ENCODE measurements around the gene SCAMP5. TPM values are rescaled to one million over a fixed set of nuclear protein-coding genes. Genes with fewer than 3 reads are reported as not detected.

SCAMP5 gene
- total and polyA plus RNA-seq, 3 experiments from 2014 or later = 0.16 to 1.1 (median 0.74) TPM

- H3K36me3 Mint-ChIP-seq = peaks cover 0 to 19% (median 2%) of the 10 kb centered on the region in 3 donors
- H3K4me3 Mint-ChIP-seq = peak overlapping the region in 5 of 7 donors; percentile 5 to 71 (median 62)
- ChIA-PET CTCF (interaction anchor here (0.8 to 2.4 kb wide), 9 partner anchors 11 to 164 kb away, joined by 3 to 10 read pairs (median 5); partner anchors contain the start of genes C15orf39 and PPCDC), POLR2A (interaction anchor here (0.5 to 2.7 kb wide), 2 partner anchors 158 to 324 kb away, joined by 5 to 8 read pairs; partner anchors contain the start of gene C15orf39)
- DNase-seq = peak; percentile 17 to 79 (median 45)
- Histone ChIP-seq H3K27me3 (ENCODE audit: insufficient read depth, low read length, poor library complexity, severe bottlenecking) (no peaks in the 10 kb centered on the region), H3K36me3 (ENCODE audit: insufficient read depth, low read length) (no peaks in the 10 kb centered on the region), H3K27ac (ENCODE audit: low read depth, low read length) (peak overlapping the region; percentile 49), H3K9me3 (ENCODE audit: low read length) (no peaks in the 10 kb centered on the region), H3K4me3 (ENCODE audit: low read length) (no peak overlapping the region), H3K4me1 (ENCODE audit: insufficient read depth, low read length) (peaks cover 21% of the 10 kb centered on the region)
- no peaks in the 10 kb centered on the region for H3K27me3 Mint-ChIP-seq
- peaks cover 43 to 54% (median 47%) of the 10 kb centered on the region in 3 donors for H3K4me1 Mint-ChIP-seq
- H3K27ac Mint-ChIP-seq = peak overlapping the region; percentile 59 to 97 (median 90)
- H3K9me3 Mint-ChIP-seq = no peaks in the 10 kb centered on the region
These were observed 47.6 kb downstream of the SCAMP5 start for GRCh38 chr15:75042730-75043508.

- DNase-seq = no peak
- Histone ChIP-seq H3K4me1 (ENCODE audit: insufficient read depth, low read length) (peaks cover 21% of the 10 kb centered on the region), H3K27ac (ENCODE audit: low read depth, low read length) (peak overlapping the region; percentile 49), H3K36me3 (ENCODE audit: insufficient read depth, low read length) (no peaks in the 10 kb centered on the region), H3K27me3 (ENCODE audit: insufficient read depth, low read length, poor library complexity, severe bottlenecking) (no peaks in the 10 kb centered on the region), H3K9me3 (ENCODE audit: low read length) (no peaks in the 10 kb centered on the region), H3K4me3 (ENCODE audit: low read length) (no peak overlapping the region)
- Mint-ChIP-seq H3K4me3 (peak overlapping the region in 1 of 7 donors; percentile 12), H3K36me3 (peaks cover 0 to 26% (median 2%) of the 10 kb centered on the region in 3 donors), H3K27me3 (no peaks in the 10 kb centered on the region), H3K4me1 (peaks cover 41 to 50% (median 42%) of the 10 kb centered on the region in 3 donors), H3K27ac (peak overlapping the region in 7 of 8 donors; percentile 59 to 97 (median 90)), H3K9me3 (no peaks in the 10 kb centered on the region)
- CTCF ChIA-PET = interaction anchor here (0.8 to 2.4 kb wide), 10 partner anchors 12 to 164 kb away, joined by 3 to 10 read pairs (median 4); partner anchors contain the start of genes C15orf39 and PPCDC
- POLR2A ChIA-PET = interaction anchor here (0.5 to 2.7 kb wide), 4 partner anchors 33 to 325 kb away, joined by 3 to 8 read pairs (median 5); partner anchors contain the start of gene C15orf39
These were observed 48.3 kb downstream of the SCAMP5 start for GRCh38 chr15:75043509-75044257.

GRCh38 chr15:75044258-75044878, 49.0 kb downstream of the SCAMP5 start:
- Mint-ChIP-seq H3K4me1 (peaks cover 41 to 50% (median 42%) of the 10 kb centered on the region in 3 donors), H3K27me3 (no peaks in the 10 kb centered on the region), H3K36me3 (peaks cover 0 to 32% (median 2%) of the 10 kb centered on the region in 3 donors), H3K9me3 (no peaks in the 10 kb centered on the region), H3K27ac (peak overlapping the region in 7 of 8 donors; percentile 57 to 97 (median 85)), H3K4me3 (peak overlapping the region in 3 of 7 donors; percentile 19 to 61 (median 44))
- ChIA-PET CTCF (interaction anchor here (0.9 to 1.7 kb wide), 4 partner anchors 14 to 163 kb away, joined by 3 to 6 read pairs (median 4); partner anchors contain the start of gene PPCDC), POLR2A (interaction anchor here (0.6 to 2.7 kb wide), 3 partner anchors 33 to 157 kb away, joined by 3 to 8 read pairs (median 5); partner anchors contain the start of gene C15orf39)
- H3K36me3 ChIP-seq (ENCODE audit: insufficient read depth, low read length) = no peaks in the 10 kb centered on the region
- H3K27me3 ChIP-seq (ENCODE audit: insufficient read depth, low read length, poor library complexity, severe bottlenecking) = no peaks in the 10 kb centered on the region
- H3K27ac ChIP-seq (ENCODE audit: low read depth, low read length) = peak overlapping the region; percentile 43
- H3K4me3 ChIP-seq (ENCODE audit: low read length) = no peak overlapping the region
- no peaks in the 10 kb centered on the region for H3K9me3 ChIP-seq (ENCODE audit: low read length)
- H3K4me1 ChIP-seq (ENCODE audit: insufficient read depth, low read length) = peaks cover 21% of the 10 kb centered on the region
- no peak for DNase-seq

GRCh38 chr15:75045332-75046015, 50.1 kb downstream of the SCAMP5 start:
- Histone ChIP-seq H3K9me3 (ENCODE audit: low read length) (no peaks in the 10 kb centered on the region), H3K27ac (ENCODE audit: low read depth, low read length) (no peak overlapping the region), H3K4me3 (ENCODE audit: low read length) (no peak overlapping the region), H3K36me3 (ENCODE audit: insufficient read depth, low read length) (no peaks in the 10 kb centered on the region), H3K27me3 (ENCODE audit: insufficient read depth, low read length, poor library complexity, severe bottlenecking) (no peaks in the 10 kb centered on the region), H3K4me1 (ENCODE audit: insufficient read depth, low read length) (peaks cover 21% of the 10 kb centered on the region)
- H3K27me3 Mint-ChIP-seq = no peaks in the 10 kb centered on the region
- DNase-seq = no peak
- ChIA-PET POLR2A (no interaction called here), CTCF (interaction anchor here (0.9 kb wide), 1 partner anchor 15 kb away, joined by 3 read pairs; no protein-coding TSS in a partner anchor)
- H3K4me1 Mint-ChIP-seq = peaks cover 41 to 50% (median 42%) of the 10 kb centered on the region in 3 donors
- H3K9me3 Mint-ChIP-seq = no peaks in the 10 kb centered on the region
- peak overlapping the region in 7 of 8 donors; percentile 62 to 97 (median 87) for H3K27ac Mint-ChIP-seq
- H3K4me3 Mint-ChIP-seq = peak overlapping the region in 3 of 7 donors; percentile 6 to 61 (median 49)
- H3K36me3 Mint-ChIP-seq = peaks cover 0 to 35% (median 2%) of the 10 kb centered on the region in 3 donors

- no peaks in the 10 kb centered on the region for H3K27me3 ChIP-seq (ENCODE audit: insufficient read depth, low read length, poor library complexity, severe bottlenecking)
- no peak overlapping the region for H3K4me3 Mint-ChIP-seq
- no peaks in the 10 kb centered on the region for H3K9me3 Mint-ChIP-seq
- H3K27me3 Mint-ChIP-seq = no peaks in the 10 kb centered on the region
- CTCF ChIA-PET = interaction anchor here (1.0 kb wide), 1 partner anchor 153 kb away, joined by 3 read pairs; the partner anchor contains the start of gene C15orf39
- H3K27ac Mint-ChIP-seq = no peak overlapping the region
- H3K4me1 Mint-ChIP-seq = peaks cover 27 to 38% (median 34%) of the 10 kb centered on the region in 3 donors
- POLR2A ChIA-PET = no interaction called here
- peak in 1 of 5 donors; percentile 23 for DNase-seq
- no peak overlapping the region for H3K4me3 ChIP-seq (ENCODE audit: low read length)
- H3K27ac ChIP-seq (ENCODE audit: low read depth, low read length) = no peak overlapping the region
- H3K36me3 ChIP-seq (ENCODE audit: insufficient read depth, low read length) = no peaks in the 10 kb centered on the region
- peaks cover 0 to 32% (median 4%) of the 10 kb centered on the region in 3 donors for H3K36me3 Mint-ChIP-seq
- H3K4me1 ChIP-seq (ENCODE audit: insufficient read depth, low read length) = peaks cover 13% of the 10 kb centered on the region
- H3K9me3 ChIP-seq (ENCODE audit: low read length) = no peaks in the 10 kb centered on the region
These were observed 53.0 kb downstream of the SCAMP5 start for GRCh38 chr15:75048394-75048793.

- DNase-seq = peak in 1 of 5 donors; percentile 23
- H3K27me3 ChIP-seq (ENCODE audit: insufficient read depth, low read length, poor library complexity, severe bottlenecking) = no peaks in the 10 kb centered on the region
- POLR2A ChIA-PET = no interaction called here
- Mint-ChIP-seq H3K9me3 (no peaks in the 10 kb centered on the region), H3K36me3 (peaks cover 0 to 29% (median 4%) of the 10 kb centered on the region in 3 donors), H3K27me3 (no peaks in the 10 kb centered on the region), H3K27ac (no peak overlapping the region), H3K4me1 (peaks cover 20 to 29% (median 24%) of the 10 kb centered on the region in 3 donors), H3K4me3 (no peak overlapping the region)
- peaks cover 11% of the 10 kb centered on the region for H3K4me1 ChIP-seq (ENCODE audit: insufficient read depth, low read length)
- no peak overlapping the region for H3K27ac ChIP-seq (ENCODE audit: low read depth, low read length)
- H3K4me3 ChIP-seq (ENCODE audit: low read length) = no peak overlapping the region
- no peaks in the 10 kb centered on the region for H3K36me3 ChIP-seq (ENCODE audit: insufficient read depth, low read length)
- CTCF ChIA-PET = no interaction called here
- no peaks in the 10 kb centered on the region for H3K9me3 ChIP-seq (ENCODE audit: low read length)
These were observed 54.0 kb downstream of the SCAMP5 start for GRCh38 chr15:75049392-75049791.

GRCh38 chr15:75050283-75050682, 54.9 kb downstream of the SCAMP5 start:
- ChIA-PET CTCF (no interaction called here), POLR2A (no interaction called here)
- Histone ChIP-seq H3K27me3 (ENCODE audit: insufficient read depth, low read length, poor library complexity, severe bottlenecking) (no peaks in the 10 kb centered on the region), H3K27ac (ENCODE audit: low read depth, low read length) (no peak overlapping the region), H3K4me3 (ENCODE audit: low read length) (no peak overlapping the region), H3K9me3 (ENCODE audit: low read length) (no peaks in the 10 kb centered on the region), H3K36me3 (ENCODE audit: insufficient read depth, low read length) (no peaks in the 10 kb centered on the region), H3K4me1 (ENCODE audit: insufficient read depth, low read length) (peaks cover 11% of the 10 kb centered on the region)
- H3K27me3 Mint-ChIP-seq = no peaks in the 10 kb centered on the region
- no peaks in the 10 kb centered on the region for H3K9me3 Mint-ChIP-seq
- peak in 1 of 5 donors; percentile 19 for DNase-seq
- no peak overlapping the region for H3K4me3 Mint-ChIP-seq
- H3K36me3 Mint-ChIP-seq = peaks cover 0 to 24% (median 1%) of the 10 kb centered on the region in 3 donors
- H3K27ac Mint-ChIP-seq = peak overlapping the region in 1 of 8 donors; percentile 77
- peaks cover 12 to 20% (median 15%) of the 10 kb centered on the region in 3 donors for H3K4me1 Mint-ChIP-seq

Measured in CD8-positive, alpha-beta memory T cell (primary cell).